CD4-positive, CD25-positive, alpha-beta regulatory T cell (primary cell): ENCODE measurements around the gene TFAP2E. TPM values are rescaled to one million over a fixed set of nuclear protein-coding genes. Genes with fewer than 3 reads are reported as not detected.
"Not testable (repeated sequence)": the region's sequence is repeated elsewhere in the genome, so short reads cannot be mapped to it uniquely, and the experiment has no call there.

Experiments used
- ATAC-seq, 2 donors: fragments of 150-1000 bp; cut with Tn5 transposase; one replicate each; pipeline ENCODE4 v1.10.0; 2021; ENCODE audit warnings: low read depth in 2 of 2, moderate number of reproducible peaks in 2 of 2, moderate library complexity in 1 of 2
- DNase-seq, 3 donors: peaks; one replicate each; pipeline versions ENCODE4 v3.0.0 to v3.0.0-alpha.2; 2012 to 2022; ENCODE audit warnings: mixed read lengths in 1 of 3
- H3K27ac ChIP-seq: one replicate; pipeline ENCODE4 v1.7.0; 2013; ENCODE audit warnings: mild to moderate bottlenecking, low read length; ENCODE audit not compliant: insufficient read depth, poor library complexity, severe bottlenecking
- H3K27me3 ChIP-seq: one replicate; pipeline ENCODE4 v1.7.0; 2013; ENCODE audit warnings: low read length; ENCODE audit not compliant: control insufficient read depth, insufficient read depth
- H3K36me3 ChIP-seq: one replicate; pipeline ENCODE4 v1.7.0; 2013; ENCODE audit warnings: mild to moderate bottlenecking, low read length, moderate library complexity; ENCODE audit not compliant: control insufficient read depth, insufficient read depth
- H3K4me1 ChIP-seq: 2 replicates; pipeline ENCODE4 v1.7.0; 2013; ENCODE audit warnings: mild to moderate bottlenecking, low read length; ENCODE audit not compliant: insufficient read depth, control insufficient read depth, poor library complexity, severe bottlenecking
- H3K4me3 ChIP-seq: one replicate; pipeline ENCODE4 v1.7.0; 2013; ENCODE audit warnings: low read depth, mild to moderate bottlenecking, low read length, moderate library complexity
- H3K9me3 ChIP-seq, 2 experiments: 1 replicate in 1 of 2; 2 replicates in 1 of 2; pipeline ENCODE4 v1.7.0; 2013; ENCODE audit warnings: low read length in 2 of 2, mild to moderate bottlenecking in 1 of 2, moderate library complexity in 1 of 2; ENCODE audit not compliant: control insufficient read depth in 2 of 2
- H3K27ac Mint-ChIP-seq, 3 donors: one replicate each; pipeline ENCODE4 v1.8.0; 2020 to 2022; ENCODE audit warnings: mild to moderate bottlenecking in 3 of 3, mixed read lengths in 3 of 3, moderate library complexity in 2 of 3
- H3K27me3 Mint-ChIP-seq: one replicate; pipeline ENCODE4 v1.8.0; 2022; ENCODE audit warnings: mild to moderate bottlenecking, mixed read lengths
- H3K36me3 Mint-ChIP-seq: one replicate; pipeline ENCODE4 v1.8.0; 2020; ENCODE audit warnings: mixed read lengths
- H3K4me1 Mint-ChIP-seq, 4 donors: one replicate each; pipeline ENCODE4 v1.8.0; 2020 to 2022; ENCODE audit warnings: mixed read lengths in 4 of 4, mild to moderate bottlenecking in 1 of 4
- H3K4me3 Mint-ChIP-seq, 4 donors: one replicate each; pipeline ENCODE4 v1.8.0; 2020 to 2022; ENCODE audit warnings: mild to moderate bottlenecking in 4 of 4, mixed read lengths in 4 of 4, moderate library complexity in 3 of 4
- H3K9me3 Mint-ChIP-seq, 7 donors: one replicate each; pipeline ENCODE4 v1.8.0; 2020 to 2022; ENCODE audit warnings: mixed read lengths in 7 of 7, mild to moderate bottlenecking in 3 of 7, moderate library complexity in 2 of 7
- polyA plus RNA-seq, 4 donors: library from polyadenylated mRNA; unstranded; fragments of 300-500 nt; fragmentation: Illumina TruSeq; gene quantifications; one replicate each; pipeline ENCODE4 v1.2.3, GENCODE V29; 2021
- total RNA-seq: library from RNA; stranded (reverse); gene quantifications from one replicate; pipeline ENCODE4 v1.2.3, GENCODE V29; 2022

TFAP2E gene
- total and polyA plus RNA-seq, 5 donors from 2014 or later = 0.17 to 5.1 (median 0.46) TPM; not detected in 1

DNA sequence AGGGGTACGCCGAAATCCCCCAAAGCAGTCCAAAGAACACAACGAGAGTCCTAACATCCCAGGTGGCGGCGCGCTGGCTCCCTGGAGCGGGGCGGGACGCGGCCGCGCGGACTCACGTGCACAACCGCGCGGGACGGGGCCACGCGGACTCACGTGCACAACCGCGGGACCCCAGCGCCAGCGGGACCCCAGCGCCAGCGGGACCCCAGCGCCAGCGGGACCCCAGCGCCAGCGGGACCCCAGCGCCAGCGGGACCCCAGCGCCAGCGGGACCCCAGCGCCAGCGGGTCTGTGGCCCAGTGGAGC is 3.6 kb downstream of the TFAP2E start:
- peaks cover 0 to 37% (median 14%) of the 10 kb centered on the region in 4 donors for H3K4me1 Mint-ChIP-seq
- not testable (repeated sequence) for DNase-seq

DNA sequence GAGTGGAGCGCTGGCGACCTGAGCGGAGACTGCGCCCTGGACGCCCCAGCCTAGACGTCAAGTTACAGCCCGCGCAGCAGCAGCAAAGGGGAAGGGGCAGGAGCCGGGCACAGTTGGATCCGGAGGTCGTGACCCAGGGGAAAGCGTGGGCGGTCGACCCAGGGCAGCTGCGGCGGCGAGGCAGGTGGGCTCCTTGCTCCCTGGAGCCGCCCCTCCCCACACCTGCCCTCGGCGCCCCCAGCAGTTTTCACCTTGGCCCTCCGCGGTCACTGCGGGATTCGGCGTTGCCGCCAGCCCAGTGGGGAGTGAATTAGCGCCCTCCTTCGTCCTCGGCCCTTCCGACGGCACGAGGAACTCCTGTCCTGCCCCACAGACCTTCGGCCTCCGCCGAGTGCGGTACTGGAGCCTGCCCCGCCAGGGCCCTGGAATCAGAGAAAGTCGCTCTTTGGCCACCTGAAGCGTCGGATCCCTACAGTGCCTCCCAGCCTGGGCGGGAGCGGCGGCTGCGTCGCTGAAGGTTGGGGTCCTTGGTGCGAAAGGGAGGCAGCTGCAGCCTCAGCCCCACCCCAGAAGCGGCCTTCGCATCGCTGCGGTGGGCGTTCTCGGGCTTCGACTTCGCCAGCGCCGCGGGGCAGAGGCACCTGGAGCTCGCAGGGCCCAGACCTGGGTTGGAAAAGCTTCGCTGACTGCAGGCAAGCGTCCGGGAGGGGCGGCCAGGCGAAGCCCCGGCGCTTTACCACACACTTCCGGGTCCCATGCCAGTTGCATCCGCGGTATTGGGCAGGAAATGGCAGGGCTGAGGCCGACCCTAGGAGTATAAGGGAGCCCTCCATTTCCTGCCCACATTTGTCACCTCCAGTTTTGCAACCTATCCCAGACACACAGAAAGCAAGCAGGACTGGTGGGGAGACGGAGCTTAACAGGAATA is 4.2 kb downstream of the TFAP2E start:
- peak overlapping the region; percentile 93 to 96 (median 94) for H3K27ac Mint-ChIP-seq
- DNase-seq = peak; percentile 53 to 89 (median 68)
- H3K4me3 Mint-ChIP-seq = peak overlapping the region; percentile 85 to 96 (median 92)
- peaks cover 0 to 34% (median 13%) of the 10 kb centered on the region in 4 donors for H3K4me1 Mint-ChIP-seq
- Histone ChIP-seq H3K4me1 (peaks cover 24% of the 10 kb centered on the region), H3K4me3 (peak overlapping the region; percentile 80), H3K27ac (peak overlapping the region; percentile 33), H3K27me3 (no peaks in the 10 kb centered on the region), H3K36me3 (no peaks in the 10 kb centered on the region), H3K9me3 (no peaks in the 10 kb centered on the region)
- H3K27me3 Mint-ChIP-seq = peaks cover 6% of the 10 kb centered on the region
- H3K9me3 Mint-ChIP-seq = no peaks in the 10 kb centered on the region
- ATAC-seq = peak; percentile 80 to 89
- no peaks in the 10 kb centered on the region for H3K36me3 Mint-ChIP-seq

More for the DNA sequence above, 3.6 kb downstream of the TFAP2E start:
- Mint-ChIP-seq H3K4me3 (peak overlapping the region; percentile 68 to 94 (median 92)), H3K27ac (peak overlapping the region in 2 of 3 donors; percentile 38 to 92)
- H3K36me3 ChIP-seq, H3K27ac ChIP-seq, H3K9me3 ChIP-seq, H3K4me3 ChIP-seq, H3K27me3 Mint-ChIP-seq, H3K36me3 Mint-ChIP-seq, ATAC-seq, H3K27me3 ChIP-seq, H3K9me3 Mint-ChIP-seq: not testable (repeated sequence)
- H3K4me1 ChIP-seq = peaks cover 24% of the 10 kb centered on the region

DNA sequence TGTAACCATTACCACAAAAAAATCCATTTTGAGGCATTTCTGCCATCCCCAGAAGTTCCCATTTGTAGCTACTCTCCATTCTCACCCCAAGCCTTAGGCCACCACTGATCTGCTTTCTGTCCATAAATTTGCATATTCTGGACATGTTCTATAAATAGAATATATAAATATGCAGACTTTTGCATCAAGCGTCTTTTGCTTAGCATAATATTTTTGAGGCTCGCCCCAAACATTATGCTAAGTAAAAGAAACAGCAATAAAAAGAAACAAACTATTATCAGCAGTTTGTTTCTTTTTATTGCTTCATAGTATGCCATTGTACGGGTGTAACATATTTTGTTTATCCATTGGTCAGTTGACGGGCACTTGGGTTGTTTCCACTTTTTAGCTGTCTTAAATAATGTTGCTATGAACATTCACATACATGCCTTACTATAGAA is 7.9 kb downstream of the TFAP2E start:
- no peaks in the 10 kb centered on the region for H3K9me3 Mint-ChIP-seq
- H3K27me3 Mint-ChIP-seq = peaks cover 5% of the 10 kb centered on the region
- H3K4me1 ChIP-seq = peaks cover 17% of the 10 kb centered on the region
- no peaks in the 10 kb centered on the region for H3K9me3 ChIP-seq
- H3K36me3 Mint-ChIP-seq = no peaks in the 10 kb centered on the region
- no peaks in the 10 kb centered on the region for H3K27me3 ChIP-seq
- H3K36me3 ChIP-seq = no peaks in the 10 kb centered on the region
- peaks cover 0 to 17% (median 10%) of the 10 kb centered on the region in 4 donors for H3K4me1 Mint-ChIP-seq
- H3K4me3 ChIP-seq = no peak overlapping the region
- H3K4me3 Mint-ChIP-seq = no peak overlapping the region
- no peak overlapping the region for H3K27ac Mint-ChIP-seq
- DNase-seq = no peak
- ATAC-seq = no peak
- no peak overlapping the region for H3K27ac ChIP-seq

DNA sequence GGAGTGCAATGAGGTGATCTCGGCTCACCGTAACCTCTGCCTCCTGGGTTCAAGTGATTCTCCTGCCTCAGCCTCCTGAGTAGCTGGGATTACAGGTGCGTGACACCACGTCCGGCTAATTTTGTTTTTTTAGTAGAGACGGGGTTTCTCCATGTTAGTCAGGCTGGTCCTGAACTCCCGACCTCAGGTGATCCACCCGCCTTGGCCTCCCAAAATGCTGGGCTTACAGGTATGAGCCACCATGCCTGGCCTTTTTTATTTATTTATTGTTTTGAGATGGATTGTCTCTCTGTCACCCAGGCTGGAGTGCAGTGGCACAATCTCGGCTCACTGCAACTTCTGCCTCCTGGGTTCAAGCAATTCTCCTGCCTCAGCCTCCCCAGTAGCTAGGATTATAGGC is 8.5 kb downstream of the TFAP2E start:
- not testable (repeated sequence) for H3K36me3 ChIP-seq, DNase-seq, H3K4me3 ChIP-seq

DNA sequence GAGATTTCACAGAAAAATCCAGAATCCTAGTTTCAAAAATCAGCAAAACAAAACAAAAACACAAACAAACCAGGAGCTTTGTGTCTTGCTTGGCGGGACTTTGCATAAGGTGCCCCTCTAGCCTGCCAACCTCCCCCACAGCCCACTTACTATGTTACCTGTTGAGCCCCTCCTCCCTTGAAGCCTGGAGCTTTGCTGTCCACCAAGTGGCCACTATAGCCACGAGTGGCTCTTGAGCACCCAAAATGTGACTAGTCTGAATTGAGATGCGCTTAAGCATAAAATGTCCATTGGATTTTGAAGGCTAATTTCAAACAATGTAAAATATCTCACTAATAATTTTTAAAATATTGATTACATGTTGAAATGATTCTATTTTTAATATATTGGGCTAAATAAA is 12.2 kb downstream of the TFAP2E start:
- ATAC-seq = no peak
- no peak overlapping the region for H3K27ac Mint-ChIP-seq
- no peaks in the 10 kb centered on the region for H3K9me3 ChIP-seq

More for the DNA sequence above, 8.5 kb downstream of the TFAP2E start:
- not testable (repeated sequence) for ATAC-seq, H3K27ac Mint-ChIP-seq, H3K27me3 Mint-ChIP-seq, H3K27ac ChIP-seq, H3K9me3 Mint-ChIP-seq, H3K9me3 ChIP-seq, H3K27me3 ChIP-seq, H3K36me3 Mint-ChIP-seq
- Mint-ChIP-seq H3K4me1 (peaks cover 0 to 11% (median 7%) of the 10 kb centered on the region in 4 donors), H3K4me3 (peak overlapping the region in 2 of 4 donors; percentile 21 to 44)
- peaks cover 12% of the 10 kb centered on the region for H3K4me1 ChIP-seq

GRCh38 chr1:35585805-35586204 is 12.7 kb downstream of the TFAP2E start:
- not testable (repeated sequence) for H3K4me3 ChIP-seq, H3K9me3 Mint-ChIP-seq, H3K36me3 Mint-ChIP-seq, H3K4me1 ChIP-seq, H3K27ac ChIP-seq, H3K27ac Mint-ChIP-seq, H3K4me3 Mint-ChIP-seq, H3K36me3 ChIP-seq, H3K9me3 ChIP-seq, H3K27me3 ChIP-seq, H3K4me1 Mint-ChIP-seq, H3K27me3 Mint-ChIP-seq, DNase-seq, ATAC-seq

More for the DNA sequence above, 12.2 kb downstream of the TFAP2E start:
- no peaks in the 10 kb centered on the region for H3K27me3 ChIP-seq
- no peaks in the 10 kb centered on the region for H3K36me3 ChIP-seq
- H3K27ac ChIP-seq = no peak overlapping the region
- Mint-ChIP-seq H3K4me1 (peaks cover 0 to 2% (median under 1%) of the 10 kb centered on the region in 4 donors), H3K27me3 (no peaks in the 10 kb centered on the region), H3K9me3 (no peaks in the 10 kb centered on the region), H3K4me3 (no peak overlapping the region), H3K36me3 (peaks cover 8% of the 10 kb centered on the region)
- H3K4me1 ChIP-seq = no peaks in the 10 kb centered on the region
- no peak for DNase-seq
- no peak overlapping the region for H3K4me3 ChIP-seq

DNA sequence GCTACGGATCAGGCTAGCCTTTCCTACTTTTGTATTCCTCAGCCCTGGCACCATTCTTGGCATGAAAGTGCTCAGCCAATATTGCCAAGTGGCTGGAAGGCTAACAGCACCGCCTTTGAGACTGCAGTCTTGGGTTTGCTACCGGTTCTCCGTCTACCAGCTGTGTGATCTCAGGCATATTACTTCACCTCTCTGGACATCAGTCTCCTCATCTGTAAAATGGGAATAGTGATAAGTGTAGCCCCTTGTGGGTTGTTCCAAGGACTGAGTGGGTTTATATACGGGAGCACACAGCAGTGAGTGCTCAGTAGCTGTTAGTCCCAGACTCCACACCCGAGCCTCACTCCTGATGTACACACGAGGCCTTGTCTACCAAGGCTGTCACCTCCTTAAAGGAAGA is 13.7 kb downstream of the TFAP2E start:
- no peaks in the 10 kb centered on the region for H3K27me3 ChIP-seq
- Mint-ChIP-seq H3K27me3 (no peaks in the 10 kb centered on the region), H3K4me3 (no peak overlapping the region), H3K4me1 (peaks cover 0 to 5% (median 1%) of the 10 kb centered on the region in 4 donors), H3K27ac (no peak overlapping the region), H3K9me3 (no peaks in the 10 kb centered on the region), H3K36me3 (peaks cover 14% of the 10 kb centered on the region)
- H3K27ac ChIP-seq = no peak overlapping the region
- no peak for DNase-seq
- no peaks in the 10 kb centered on the region for H3K4me1 ChIP-seq
- ATAC-seq = no peak
- H3K9me3 ChIP-seq = no peaks in the 10 kb centered on the region
- no peak overlapping the region for H3K4me3 ChIP-seq
- peaks cover 5% of the 10 kb centered on the region for H3K36me3 ChIP-seq

GRCh38 chr1:35587736-35588135 is 14.6 kb downstream of the TFAP2E start:
- no peaks in the 10 kb centered on the region for H3K27me3 ChIP-seq
- ATAC-seq (no peak), DNase-seq (no peak)
- no peaks in the 10 kb centered on the region for H3K9me3 ChIP-seq
- Mint-ChIP-seq H3K4me3 (no peak overlapping the region), H3K27me3 (no peaks in the 10 kb centered on the region), H3K36me3 (peaks cover 16% of the 10 kb centered on the region), H3K9me3 (no peaks in the 10 kb centered on the region), H3K4me1 (peaks cover 0 to 6% (median 1%) of the 10 kb centered on the region in 4 donors), H3K27ac (no peak overlapping the region)
- no peaks in the 10 kb centered on the region for H3K4me1 ChIP-seq
- no peak overlapping the region for H3K4me3 ChIP-seq
- H3K27ac ChIP-seq = no peak overlapping the region
- peaks cover 5% of the 10 kb centered on the region for H3K36me3 ChIP-seq
